LNCAP (cell line): ENCODE results near the gene KCTD6.

Source experiments
- CTCF ChIP-seq: fragments of 450-650 bp; IDR thresholded peaks from 2 replicates; pipeline ENCODE4 v1.5.1; 2017; ENCODE audit warnings: mild to moderate bottlenecking

KCTD6 gene

GRCh38 chr3:58530354-58530865, 38.5 kb downstream of the KCTD6 start:
- TF ChIP-seq CTCF: no peak

- no peak for TF ChIP-seq CTCF
Measured at GRCh38 chr3:58531555-58531954, 39.7 kb downstream of the KCTD6 start.

GRCh38 chr3:58531956-58532355, 40.1 kb downstream of the KCTD6 start:
- no peak; the same call in 1 of the 2 replicates for TF ChIP-seq CTCF

DNA sequence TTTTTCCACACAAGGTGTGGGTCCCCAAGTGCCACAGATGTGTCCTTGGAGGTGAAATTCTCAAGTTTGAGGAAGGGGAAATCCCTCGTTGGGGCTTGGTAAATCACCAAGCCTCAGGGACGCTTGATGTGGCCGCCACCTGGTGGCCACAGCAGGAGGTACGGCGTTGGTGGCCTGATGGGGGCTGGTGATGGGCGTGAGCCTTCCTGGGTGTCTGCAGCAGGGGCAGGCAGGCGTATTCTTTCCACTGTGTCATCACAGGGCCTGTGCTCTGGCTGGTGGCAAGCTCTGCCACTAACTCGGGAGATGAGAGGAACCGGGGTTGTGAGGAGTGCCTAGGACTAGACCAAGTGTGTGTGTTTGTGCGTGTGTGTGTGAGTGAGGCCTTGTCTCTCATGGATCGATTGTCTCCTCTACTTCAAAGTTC, 40.9 kb downstream of the KCTD6 start:
- peak; percentile 93 for TF ChIP-seq CTCF

GRCh38 chr3:58534592-58535494, 42.9 kb downstream of the KCTD6 start:
- TF ChIP-seq CTCF: no peak

DNA sequence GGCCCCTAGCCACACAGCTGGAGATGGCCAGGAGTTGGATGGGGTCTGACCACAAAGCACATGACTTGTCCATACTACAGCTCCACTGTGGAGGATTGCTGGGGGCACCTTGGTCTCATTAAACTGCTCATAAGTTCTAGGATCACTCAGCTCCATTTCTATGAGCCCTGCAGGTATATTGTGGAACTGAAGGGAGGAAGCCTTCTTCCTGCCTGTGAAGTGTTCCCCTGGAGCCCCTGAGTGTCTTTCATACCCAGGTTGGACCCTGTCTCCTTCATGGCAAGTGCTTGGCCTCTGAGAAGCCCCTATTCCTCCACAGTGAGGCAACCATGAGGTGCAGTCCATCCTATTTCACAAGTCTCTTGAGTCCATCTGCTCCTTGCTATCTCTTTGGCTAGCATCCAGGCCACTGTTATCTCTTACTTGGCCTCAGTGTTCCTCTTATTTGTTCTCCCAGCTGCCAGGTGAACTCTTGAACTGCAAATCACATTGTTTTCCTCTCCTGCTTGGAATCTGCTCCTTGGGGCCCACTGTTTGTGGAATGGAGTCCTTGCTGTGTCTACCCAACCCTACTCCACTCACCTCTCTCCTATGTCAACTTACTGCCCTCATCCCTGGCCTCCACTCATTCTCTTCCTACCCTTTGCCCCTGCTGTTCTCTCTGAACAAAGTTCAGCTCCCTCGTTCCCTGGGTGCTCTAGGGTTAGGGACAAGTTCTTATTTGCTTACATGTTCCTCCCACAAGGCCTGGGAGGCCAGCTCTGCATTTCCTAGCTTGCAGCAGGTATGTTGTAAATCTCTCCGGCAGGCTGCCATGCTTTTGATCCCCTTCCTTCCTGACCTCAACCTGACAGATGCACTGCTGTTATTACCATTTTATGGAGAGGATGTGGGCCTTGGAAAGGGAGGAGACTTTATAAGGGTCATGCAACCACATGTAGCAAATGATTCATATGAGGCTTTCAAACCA, 43.9 kb downstream of the KCTD6 start:
- no peak for TF ChIP-seq CTCF
